HFF-Myc (cell line): Measurements from ENCODE around the gene KDM2A.

ENCODE experiments used
- DNase-seq: peaks from one replicate; pipeline ENCODE4 v3.0.0-alpha.2; 2011; ENCODE audit warnings: low read depth; ENCODE audit errors: extremely low read depth
- H3K4me3 ChIP-seq: replicated peaks from 2 replicates; pipeline ENCODE4 v1.5.1; 2011; ENCODE audit warnings: low read depth, mild to moderate bottlenecking, control low read depth, low read length
- TF ChIP-seq, protein P1 (sequence below): IDR thresholded peaks from 2 replicates; pipeline ENCODE4 v1.5.1; 2012; ENCODE audit warnings: mild to moderate bottlenecking, low read depth, low read length, control low read depth; ENCODE audit errors: missing control alignments

Gene KDM2A

DNA sequence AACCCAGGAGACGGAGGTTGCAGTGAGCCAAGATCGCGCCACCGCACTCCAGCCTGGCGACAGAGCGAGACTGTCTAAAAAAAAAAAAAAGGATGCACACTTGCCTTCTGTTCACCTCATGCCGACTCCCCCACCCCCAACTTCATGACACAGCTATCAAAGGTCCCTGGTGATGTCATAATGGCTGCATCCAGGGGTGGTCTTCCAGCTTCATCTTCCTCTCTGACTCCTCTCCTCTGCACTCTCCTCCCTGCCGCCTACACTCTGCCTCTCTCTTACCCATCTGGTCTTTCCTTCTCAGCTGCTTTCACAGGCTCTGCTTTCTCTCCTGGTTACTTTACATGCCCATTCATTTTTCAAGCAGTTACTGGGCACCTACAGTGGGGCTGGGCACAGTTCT lies 16.4 kb upstream of the KDM2A start:
- DNase-seq: no peak
- no peak overlapping the region for H3K4me3 ChIP-seq
- TF ChIP-seq, protein P1, sequence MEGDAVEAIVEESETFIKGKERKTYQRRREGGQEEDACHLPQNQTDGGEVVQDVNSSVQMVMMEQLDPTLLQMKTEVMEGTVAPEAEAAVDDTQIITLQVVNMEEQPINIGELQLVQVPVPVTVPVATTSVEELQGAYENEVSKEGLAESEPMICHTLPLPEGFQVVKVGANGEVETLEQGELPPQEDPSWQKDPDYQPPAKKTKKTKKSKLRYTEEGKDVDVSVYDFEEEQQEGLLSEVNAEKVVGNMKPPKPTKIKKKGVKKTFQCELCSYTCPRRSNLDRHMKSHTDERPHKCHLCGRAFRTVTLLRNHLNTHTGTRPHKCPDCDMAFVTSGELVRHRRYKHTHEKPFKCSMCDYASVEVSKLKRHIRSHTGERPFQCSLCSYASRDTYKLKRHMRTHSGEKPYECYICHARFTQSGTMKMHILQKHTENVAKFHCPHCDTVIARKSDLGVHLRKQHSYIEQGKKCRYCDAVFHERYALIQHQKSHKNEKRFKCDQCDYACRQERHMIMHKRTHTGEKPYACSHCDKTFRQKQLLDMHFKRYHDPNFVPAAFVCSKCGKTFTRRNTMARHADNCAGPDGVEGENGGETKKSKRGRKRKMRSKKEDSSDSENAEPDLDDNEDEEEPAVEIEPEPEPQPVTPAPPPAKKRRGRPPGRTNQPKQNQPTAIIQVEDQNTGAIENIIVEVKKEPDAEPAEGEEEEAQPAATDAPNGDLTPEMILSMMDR: no peak

GRCh38 chr11:67105964-67106363 lies 13.1 kb upstream of the KDM2A start:
- no peak for DNase-seq
- TF ChIP-seq, protein P1: no peak
- no peak overlapping the region for H3K4me3 ChIP-seq

DNA sequence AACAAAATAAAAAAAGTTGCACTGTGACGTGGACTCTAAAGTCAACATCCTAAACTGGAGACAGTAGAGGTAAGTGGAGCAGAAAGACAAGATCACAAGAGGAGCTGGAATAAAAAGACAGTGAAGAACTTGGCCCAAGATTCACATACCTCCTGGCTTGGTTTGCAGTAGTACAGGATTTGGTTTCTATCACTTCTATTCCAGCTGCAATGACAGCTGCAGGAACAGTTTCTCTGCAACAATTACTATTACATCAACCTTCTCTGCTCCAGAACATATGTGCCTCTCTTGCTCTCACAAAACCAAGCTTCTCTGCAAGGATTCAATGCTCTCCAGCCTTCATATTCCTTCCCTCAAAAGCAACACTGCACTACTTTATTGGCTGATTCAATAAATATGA lies 7.8 kb upstream of the KDM2A start:
- TF ChIP-seq, protein P1: no peak

DNA sequence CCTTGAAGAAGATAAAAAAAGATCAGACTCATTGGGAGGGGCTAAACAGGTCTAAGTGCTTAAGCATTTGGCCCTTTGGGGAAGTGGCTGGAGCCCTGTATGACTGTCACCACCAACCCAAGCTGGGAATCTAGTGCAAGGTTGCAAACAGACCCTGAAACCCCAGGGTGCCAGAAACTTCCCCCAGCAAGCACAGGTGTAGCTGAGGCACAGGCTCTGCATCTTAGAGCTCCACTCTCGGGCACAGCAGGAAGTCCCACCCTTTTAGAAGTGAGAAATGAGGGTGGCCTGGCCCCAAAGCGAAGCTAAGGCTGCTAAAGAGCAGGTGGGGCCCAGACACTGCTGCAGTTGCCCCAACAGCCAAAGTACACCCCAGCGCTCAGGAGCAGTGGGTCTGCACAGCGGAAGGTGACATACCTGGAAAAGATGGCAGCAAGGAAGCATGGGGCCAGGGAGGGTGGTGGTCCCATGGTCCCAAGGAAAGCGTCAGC lies 5.8 kb upstream of the KDM2A start:
- no peak for DNase-seq
- TF ChIP-seq, protein P1: no peak
- H3K4me3 ChIP-seq: no peak overlapping the region

More for the DNA sequence above, 7.8 kb upstream of the KDM2A start:
- DNase-seq: no peak
- no peak overlapping the region for H3K4me3 ChIP-seq

GRCh38 chr11:67114275-67114896 lies 4.7 kb upstream of the KDM2A start:
- TF ChIP-seq, protein P1: no peak
- no peak for DNase-seq
- H3K4me3 ChIP-seq: no peak overlapping the region

DNA sequence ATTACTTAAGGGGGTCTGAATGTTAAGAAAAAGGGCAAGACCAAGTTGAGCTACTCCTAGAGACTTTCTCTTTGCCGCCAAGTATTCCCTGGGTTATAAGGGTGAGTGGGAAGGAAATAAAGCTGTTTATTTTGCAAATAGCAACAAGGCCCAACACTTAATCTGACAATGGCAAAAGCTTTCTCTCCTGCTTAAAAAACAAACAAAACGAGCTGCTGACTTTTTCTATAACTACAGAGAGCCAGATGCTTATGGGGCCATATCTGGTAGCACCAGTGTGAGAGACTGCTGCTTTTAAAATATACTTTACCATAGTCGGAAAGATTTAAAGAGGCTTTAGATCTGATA lies 2.3 kb upstream of the KDM2A start:
- TF ChIP-seq, protein P1: no peak
- no peak for DNase-seq
- no peak overlapping the region for H3K4me3 ChIP-seq

DNA sequence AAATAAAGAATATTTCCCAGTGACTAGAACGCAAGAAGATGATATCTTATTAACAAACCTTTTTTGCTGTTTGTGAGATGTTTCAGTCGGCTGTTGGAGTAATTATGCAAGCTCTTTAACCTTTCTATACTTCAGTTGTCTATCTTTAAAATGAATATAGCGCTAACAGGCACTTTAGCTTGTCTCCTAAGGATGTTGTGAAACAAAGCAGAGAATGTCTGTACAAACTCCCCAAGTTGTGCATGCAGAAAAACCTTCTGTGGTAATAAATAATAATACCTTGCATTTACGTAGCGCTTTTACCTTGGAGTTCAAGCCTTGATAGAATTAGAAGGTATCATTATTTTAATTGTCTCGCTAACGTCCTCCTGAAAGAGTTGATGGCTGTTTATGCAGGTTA lies 1.9 kb upstream of the KDM2A start:
- no peak for DNase-seq
- TF ChIP-seq, protein P1: no peak
- no peak overlapping the region for H3K4me3 ChIP-seq
